Measurements from ENCODE around the gene SPOCK1.

GRCh38 chr5:137347865-137348264, 151.3 kb downstream of the SPOCK1 start:
- TF ChIP-seq GATA2 (IDR thresholded peaks at IDR 0.05; ENCODE audit: low read depth, low read length) (no peak), GATA3 (IDR thresholded peaks at IDR 0.05; ENCODE audit: low read depth, low read length) (no peak)

Data from SH-SY5Y (cell line).